GM19324 (cell line): ENCODE measurements around the gene PHKA2.
"Not testable (repeated sequence)": the region's sequence is repeated elsewhere in the genome, so short reads cannot be mapped to it uniquely, and the experiment has no call there.

Experiments
- ATAC-seq: cut with Tn5 transposase; IDR thresholded peaks from one replicate; pipeline ENCODE4 v1.9.1; 2021; ENCODE audit warnings: mild to moderate bottlenecking, moderate library complexity; ENCODE audit not compliant: unreplicated experiment, low FRiP score

Gene PHKA2

DNA sequence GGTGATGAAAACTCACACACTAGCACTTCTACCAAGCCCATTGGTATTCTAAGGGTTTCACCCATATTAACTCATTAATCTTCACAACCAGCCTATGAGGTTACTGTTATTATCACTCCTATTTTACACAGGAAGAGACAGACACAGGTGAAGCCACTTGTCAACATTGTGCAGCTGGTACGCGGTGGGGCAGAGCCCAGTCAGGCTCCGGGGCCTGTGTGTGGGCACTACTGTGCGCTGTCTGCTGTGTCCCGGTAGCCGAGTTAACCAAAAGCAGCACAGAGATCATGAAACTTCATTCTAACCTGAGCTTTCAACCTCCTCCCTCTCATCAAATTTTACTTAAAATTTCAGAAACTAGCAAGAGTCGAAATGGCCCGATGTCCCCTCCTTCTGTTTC, 111.3 kb downstream of the PHKA2 start:
- no peak for ATAC-seq

DNA sequence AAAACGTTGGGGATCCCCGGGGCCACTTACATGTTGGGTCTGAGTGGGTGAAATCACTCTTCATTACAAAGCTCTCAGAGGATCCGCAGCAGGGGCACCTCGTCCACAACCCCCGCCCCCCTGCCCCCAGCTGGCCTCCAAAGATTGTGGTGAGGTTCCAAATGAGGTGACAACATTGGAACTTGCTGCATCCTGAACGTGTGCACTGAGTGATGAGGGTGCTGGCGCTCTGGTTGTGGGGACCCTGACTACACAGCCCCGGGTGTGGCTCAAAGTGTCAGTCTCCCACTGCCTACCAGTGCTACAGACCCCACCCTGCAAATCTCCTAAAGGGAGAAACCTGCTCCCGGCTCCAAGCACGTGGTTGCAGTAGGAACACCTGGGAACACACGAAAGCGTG, 111.9 kb downstream of the PHKA2 start:
- no peak for ATAC-seq

DNA sequence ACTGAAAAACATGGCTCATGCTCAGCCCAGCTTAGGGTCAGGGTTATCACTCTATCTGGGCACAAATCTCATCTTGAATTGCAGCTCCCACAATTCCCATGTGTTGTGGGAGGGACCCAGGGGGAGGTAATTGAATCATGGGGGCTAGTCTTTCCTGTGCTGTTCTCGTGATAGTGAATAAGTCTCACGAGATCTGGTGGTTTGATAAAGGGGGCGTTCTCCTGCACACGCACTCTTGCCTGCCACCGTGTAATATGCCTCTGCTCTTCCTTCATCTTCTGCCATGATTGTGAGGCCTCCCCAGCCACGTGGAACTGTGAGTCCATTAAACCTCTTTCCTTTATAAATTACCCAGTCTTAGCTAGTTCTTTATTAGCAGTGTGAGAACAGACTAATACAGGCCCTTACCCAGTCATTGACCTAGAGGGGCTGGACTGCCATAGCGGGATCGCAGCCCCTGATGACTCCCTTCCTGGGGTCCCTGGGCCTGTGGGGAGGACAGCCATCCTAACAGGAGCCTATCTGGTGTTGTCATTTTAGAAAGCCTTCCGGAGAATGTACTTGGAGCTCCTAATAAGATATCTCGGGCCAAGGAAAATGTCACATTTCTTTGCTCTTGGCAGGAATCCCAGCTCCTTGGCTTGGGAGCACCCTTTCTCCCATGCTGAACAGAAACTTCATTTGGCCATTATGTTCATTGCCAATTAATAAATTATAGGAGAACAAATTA, 112.6 kb downstream of the PHKA2 start:
- no peak for ATAC-seq

DNA sequence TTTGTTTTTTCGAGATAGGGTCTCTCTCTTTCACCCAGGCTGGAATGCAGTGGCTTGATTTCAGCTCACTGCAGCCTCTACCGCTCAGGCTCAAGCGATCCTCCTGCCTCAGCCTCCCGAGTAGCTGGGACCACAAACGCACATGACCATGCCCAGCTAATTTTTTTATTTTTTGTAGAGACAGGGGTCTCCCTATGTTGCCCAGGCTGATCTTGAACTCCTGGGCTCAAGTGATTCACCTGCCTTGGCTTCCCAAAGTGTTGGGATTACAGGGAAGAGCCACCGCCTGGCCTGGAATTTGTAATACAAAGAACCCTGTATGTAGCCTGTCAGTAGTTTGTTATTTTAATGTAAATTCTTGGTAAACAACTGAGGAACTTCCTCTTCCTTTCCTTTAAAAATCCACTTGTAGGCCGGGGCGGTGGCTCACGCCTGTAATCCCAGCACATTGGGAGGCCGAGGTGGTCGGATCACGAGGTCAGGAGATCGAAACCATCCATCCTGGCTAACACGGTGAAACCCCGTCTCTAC, 119.5 kb downstream of the PHKA2 start:
- no peak for ATAC-seq

DNA sequence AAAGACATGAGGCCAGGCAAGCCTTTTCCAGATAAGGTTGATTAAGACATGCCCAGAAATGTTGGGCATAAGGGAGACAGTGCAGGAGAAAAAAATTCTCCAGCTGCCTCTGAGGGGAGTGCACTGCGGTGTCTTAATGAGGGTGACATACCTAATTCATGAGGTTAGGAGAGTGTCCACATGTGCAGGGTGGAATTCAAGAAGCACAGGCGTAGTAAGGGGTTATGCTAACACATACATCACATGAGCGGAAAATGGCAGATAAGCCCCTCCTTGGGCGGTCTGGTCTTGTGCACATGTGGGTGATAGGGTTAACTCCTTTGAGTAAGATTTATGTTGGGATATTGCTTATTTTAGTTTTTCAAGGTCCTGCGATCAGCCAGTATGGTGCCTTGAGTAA, 122.4 kb downstream of the PHKA2 start:
- no peak for ATAC-seq

DNA sequence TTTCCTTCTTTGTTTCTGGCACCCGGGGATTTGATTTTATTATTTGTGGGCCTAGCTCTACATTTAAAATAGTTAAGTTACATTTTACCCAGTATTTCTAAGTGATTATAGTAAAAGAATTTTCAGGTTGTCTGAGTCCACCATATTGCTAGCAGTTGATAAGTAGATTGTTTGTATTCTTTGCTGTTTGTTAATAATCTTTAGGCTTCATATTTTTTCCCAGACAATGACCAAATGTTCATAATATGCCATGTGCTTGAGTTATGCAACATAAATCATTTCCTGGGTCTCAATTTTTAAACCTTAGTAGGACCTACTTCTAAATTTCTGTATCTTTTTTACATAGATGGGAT, 127.3 kb downstream of the PHKA2 start:
- ATAC-seq: no peak

DNA sequence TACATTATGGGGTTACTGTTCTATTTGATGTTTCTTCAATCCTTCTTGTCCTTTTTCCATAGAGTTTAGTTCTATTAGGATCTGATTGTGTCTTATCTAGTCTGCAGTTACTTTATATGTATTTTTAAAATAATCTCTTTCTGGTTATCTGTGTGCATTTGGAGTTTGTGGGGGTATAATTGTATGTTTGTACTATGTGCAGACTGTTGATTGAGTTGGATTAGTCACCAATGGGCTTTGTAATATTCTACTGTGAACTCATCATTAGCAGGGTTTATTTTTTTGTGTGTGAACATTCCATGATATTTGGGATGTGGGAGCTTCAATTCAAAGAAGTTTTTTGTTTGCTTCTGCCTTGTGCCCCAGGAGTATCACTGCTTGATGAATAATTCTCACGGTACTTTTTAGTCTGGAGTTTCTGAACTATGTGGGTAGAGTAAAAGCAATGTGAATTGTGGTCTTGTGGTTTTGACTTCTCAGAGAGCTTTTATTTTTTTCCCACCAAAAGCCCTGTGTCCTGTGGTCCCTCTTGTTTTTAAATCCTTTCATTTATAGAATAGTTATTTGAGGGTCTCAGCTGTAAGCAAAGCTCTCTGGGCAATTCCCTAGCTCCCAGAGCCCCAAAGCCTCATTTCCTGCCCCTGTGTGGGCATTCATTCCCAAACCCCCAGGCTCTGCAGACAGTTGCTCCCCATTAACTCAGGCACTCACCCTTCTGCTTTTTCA, 127.8 kb downstream of the PHKA2 start:
- peak; percentile 76 for ATAC-seq

DNA sequence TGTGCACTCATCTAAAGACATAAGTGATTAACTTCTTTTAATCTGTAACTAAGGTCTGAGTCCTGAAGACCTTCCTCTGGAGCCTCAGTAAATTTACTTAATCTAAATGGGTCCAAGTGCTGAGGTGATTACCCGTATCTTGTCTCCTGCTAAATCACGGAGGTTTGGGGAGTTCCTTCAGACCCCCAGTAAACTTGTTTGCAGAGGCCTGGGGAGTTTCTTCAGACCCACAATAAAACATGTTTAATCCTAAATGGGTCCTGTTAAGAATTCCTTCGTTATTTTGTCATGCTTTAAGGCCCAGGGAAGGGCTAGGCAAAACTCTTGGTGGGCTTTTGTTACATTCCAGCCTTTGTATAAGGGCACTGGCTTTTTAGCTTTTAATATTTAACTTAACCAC, 136.0 kb downstream of the PHKA2 start:
- ATAC-seq: not testable (repeated sequence)
